Hepatocyte (in vitro differentiated cells): ENCODE results near the gene IFFO2. TPM values are rescaled to one million over a fixed set of nuclear protein-coding genes. Genes with fewer than 3 reads are reported as not detected.

ENCODE experiments used
- DNase-seq: peaks from one replicate; pipeline ENCODE4 v3.0.0-alpha.2; 2016; ENCODE audit warnings: low spot score
- H2AFZ ChIP-seq: fragments of 200-600 bp; sonication (generic); 2 replicates; pipeline ENCODE4 v1.6.0; 2016; ENCODE audit warnings: antibody characterized with exemption, mild to moderate bottlenecking
- H3K27ac ChIP-seq: fragments of 200-600 bp; sonication (generic); 2 replicates; pipeline ENCODE4 v1.5.1; 2016; ENCODE audit warnings: mild to moderate bottlenecking
- H3K27me3 ChIP-seq: fragments of 200-600 bp; sonication (generic); 2 replicates; pipeline ENCODE4 v1.6.1; 2016
- H3K36me3 ChIP-seq: fragments of 200-600 bp; sonication (generic); replicated peaks from 2 replicates; pipeline ENCODE4 v1.5.1; 2016; ENCODE audit warnings: low read depth; ENCODE audit not compliant: insufficient read depth
- H3K4me1 ChIP-seq: fragments of 200-600 bp; sonication (generic); 2 replicates; pipeline ENCODE4 v1.5.1; 2016; ENCODE audit warnings: mild to moderate bottlenecking, moderate library complexity; ENCODE audit not compliant: insufficient read depth
- H3K4me2 ChIP-seq: fragments of 200-600 bp; sonication (generic); 2 replicates; pipeline ENCODE4 v1.6.0; 2016
- H3K4me3 ChIP-seq: fragments of 200-600 bp; sonication (generic); 2 replicates; pipeline ENCODE4 v1.5.1; 2016; ENCODE audit warnings: mild to moderate bottlenecking
- H3K79me2 ChIP-seq: fragments of 200-600 bp; sonication (generic); 2 replicates; pipeline ENCODE4 v1.6.0; 2017; ENCODE audit warnings: mild to moderate bottlenecking
- H3K9me2 ChIP-seq: fragments of 200-600 bp; sonication (generic); replicated peaks from 2 replicates; pipeline ENCODE4 v1.6.0; 2017; ENCODE audit warnings: mild to moderate bottlenecking; ENCODE audit not compliant: insufficient read depth
- H3K9me3 ChIP-seq: fragments of 200-600 bp; sonication (generic); 2 replicates; pipeline ENCODE4 v1.5.1; 2016; ENCODE audit warnings: low read depth, mild to moderate bottlenecking
- H4K20me1 ChIP-seq: fragments of 200-600 bp; sonication (generic); 2 replicates; pipeline ENCODE4 v1.6.0; 2016; ENCODE audit warnings: mild to moderate bottlenecking; ENCODE audit not compliant: insufficient read depth, poor library complexity, severe bottlenecking
- EZH2 ChIP-seq: fragments of 200-600 bp; sonication (generic); IDR thresholded peaks from 2 replicates; pipeline ENCODE4 v1.6.1; 2016; ENCODE audit warnings: antibody characterized with exemption, mild to moderate bottlenecking, borderline replicate concordance
- EZH2phosphoT487 ChIP-seq: fragments of 200-600 bp; sonication (generic); IDR thresholded peaks from one replicate; pipeline ENCODE4 v1.6.1; 2018; ENCODE audit warnings: antibody characterized with exemption, mild to moderate bottlenecking, low read depth, moderate library complexity; ENCODE audit not compliant: unreplicated experiment, severe bottlenecking
- WGBS: methylation state at CpG from one replicate; pipeline ENCODE4 v1.1.6; 2016; ENCODE audit warnings: low lambda C conversion rate; ENCODE audit errors: missing lambda C conversion rate; 5-methylcytosine and 5-hydroxymethylcytosine counted together
- polyA plus RNA-seq: library from polyadenylated mRNA; unstranded; fragments of >200 nt; fragmentation: Nextera tagmentation; extraction: Ambion mirVana; gene quantifications from 2 replicates; pipeline ENCODE4 v1.2.1, GENCODE V29; 2016
- total RNA-seq: library from RNA; depleted of rRNA; stranded (reverse); fragments of >200 nt; gene quantifications from 2 replicates; pipeline ENCODE4 v1.2.3, GENCODE V29; 2014
- TF ChIP-seq, protein P1 (sequence below): fragments of 200-600 bp; sonication (generic); IDR thresholded peaks from 2 replicates; pipeline ENCODE4 v1.5.1; 2016; ENCODE audit warnings: antibody characterized with exemption, mild to moderate bottlenecking; ENCODE audit not compliant: poor library complexity

The IFFO2 gene
- total and polyA plus RNA-seq, 2 experiments from 2014 or later: 0.85 to 7.2 TPM

DNA sequence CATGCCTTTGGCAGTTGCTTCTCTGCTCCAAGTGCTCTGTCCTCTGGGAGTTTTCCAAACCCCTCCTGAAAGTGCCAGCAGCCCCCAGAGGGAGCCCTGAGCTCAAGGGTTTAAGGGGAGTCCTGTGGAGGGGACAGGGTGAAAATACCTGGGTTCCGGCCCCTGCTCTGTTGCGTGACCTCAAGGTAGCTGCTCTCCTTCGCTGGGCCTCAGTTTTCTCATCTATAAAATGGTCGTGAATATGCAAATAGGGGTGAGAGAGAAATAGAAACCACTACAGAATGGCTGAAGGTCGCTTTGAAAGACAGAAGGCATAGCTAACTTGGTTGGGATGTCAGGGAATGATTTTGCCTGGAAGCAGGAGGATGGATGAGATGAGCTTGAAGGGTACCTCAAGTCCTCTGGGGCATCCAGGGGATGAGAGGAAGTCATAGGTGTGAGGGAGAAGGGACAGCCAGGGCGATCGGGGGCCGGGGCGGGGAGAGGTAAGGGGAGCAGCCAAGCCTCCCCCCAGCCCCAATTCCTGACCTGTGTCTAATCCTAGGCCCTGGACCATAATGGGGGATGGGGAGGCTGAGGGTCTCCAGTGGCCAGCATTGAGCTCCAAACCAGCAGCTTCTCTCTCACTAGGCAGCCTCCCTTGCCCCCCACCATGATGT is 12.4 kb downstream of the IFFO2 start:
- WGBS: 95% methylated on average over 5 of the region's 9 CpGs
- H2AFZ ChIP-seq: no peak overlapping the region
- no peak overlapping the region for H3K4me2 ChIP-seq
- peaks cover 38% of the 10 kb centered on the region for H3K4me1 ChIP-seq
- TF ChIP-seq EZH2: no peak
- TF ChIP-seq, protein P1, sequence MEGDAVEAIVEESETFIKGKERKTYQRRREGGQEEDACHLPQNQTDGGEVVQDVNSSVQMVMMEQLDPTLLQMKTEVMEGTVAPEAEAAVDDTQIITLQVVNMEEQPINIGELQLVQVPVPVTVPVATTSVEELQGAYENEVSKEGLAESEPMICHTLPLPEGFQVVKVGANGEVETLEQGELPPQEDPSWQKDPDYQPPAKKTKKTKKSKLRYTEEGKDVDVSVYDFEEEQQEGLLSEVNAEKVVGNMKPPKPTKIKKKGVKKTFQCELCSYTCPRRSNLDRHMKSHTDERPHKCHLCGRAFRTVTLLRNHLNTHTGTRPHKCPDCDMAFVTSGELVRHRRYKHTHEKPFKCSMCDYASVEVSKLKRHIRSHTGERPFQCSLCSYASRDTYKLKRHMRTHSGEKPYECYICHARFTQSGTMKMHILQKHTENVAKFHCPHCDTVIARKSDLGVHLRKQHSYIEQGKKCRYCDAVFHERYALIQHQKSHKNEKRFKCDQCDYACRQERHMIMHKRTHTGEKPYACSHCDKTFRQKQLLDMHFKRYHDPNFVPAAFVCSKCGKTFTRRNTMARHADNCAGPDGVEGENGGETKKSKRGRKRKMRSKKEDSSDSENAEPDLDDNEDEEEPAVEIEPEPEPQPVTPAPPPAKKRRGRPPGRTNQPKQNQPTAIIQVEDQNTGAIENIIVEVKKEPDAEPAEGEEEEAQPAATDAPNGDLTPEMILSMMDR: no peak
- TF ChIP-seq EZH2phosphoT487: no peak
- no peak overlapping the region for H3K4me3 ChIP-seq
- H3K79me2 ChIP-seq: peaks cover 63% of the 10 kb centered on the region
- H3K27me3 ChIP-seq: no peaks in the 10 kb centered on the region
- H3K9me2 ChIP-seq: no peaks in the 10 kb centered on the region
- H3K36me3 ChIP-seq: no peaks in the 10 kb centered on the region
- no peaks in the 10 kb centered on the region for H3K9me3 ChIP-seq
- no peak for DNase-seq
- no peak overlapping the region for H3K27ac ChIP-seq
- H4K20me1 ChIP-seq: no peaks in the 10 kb centered on the region

DNA sequence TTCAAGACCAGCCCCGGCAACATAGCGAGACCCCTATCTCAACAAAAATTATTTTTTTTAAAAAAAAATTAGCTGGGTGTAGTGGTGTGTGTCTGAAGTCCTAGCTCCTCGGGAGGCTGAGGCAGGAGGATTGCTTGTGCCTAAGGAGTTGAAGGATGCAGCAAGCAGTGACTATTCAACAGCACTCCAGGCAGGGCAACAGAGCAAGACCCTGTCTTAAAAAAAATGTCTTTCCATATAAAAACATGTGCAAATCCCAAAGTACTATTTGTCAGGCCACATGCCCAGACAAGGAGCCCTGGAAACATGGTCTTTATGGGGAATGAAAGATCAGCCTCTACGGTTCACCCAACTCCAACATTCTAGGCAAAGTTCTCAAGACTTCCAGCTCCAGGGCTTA is 13.3 kb downstream of the IFFO2 start:
- H3K9me2 ChIP-seq: no peaks in the 10 kb centered on the region
- no peak for DNase-seq
- H4K20me1 ChIP-seq: no peaks in the 10 kb centered on the region
- H3K79me2 ChIP-seq: peaks cover 57% of the 10 kb centered on the region
- 93% methylated on average over 4 of the region's 4 CpGs for WGBS
- no peaks in the 10 kb centered on the region for H3K9me3 ChIP-seq
- H3K4me1 ChIP-seq: peaks cover 30% of the 10 kb centered on the region
- H3K27me3 ChIP-seq: no peaks in the 10 kb centered on the region
- no peak overlapping the region for H3K4me2 ChIP-seq
- H3K27ac ChIP-seq: no peak overlapping the region
- H2AFZ ChIP-seq: no peak overlapping the region
- TF ChIP-seq, protein P1: no peak
- TF ChIP-seq EZH2phosphoT487 (no peak), EZH2 (no peak)
- H3K4me3 ChIP-seq: no peak overlapping the region
- H3K36me3 ChIP-seq: no peaks in the 10 kb centered on the region

- 74% methylated on average over 4 of the region's 4 CpGs for WGBS
- Histone ChIP-seq H3K4me1 (peaks cover 25% of the 10 kb centered on the region), H3K4me3 (no peak overlapping the region), H3K9me3 (no peaks in the 10 kb centered on the region), H3K4me2 (no peak overlapping the region), H3K27ac (no peak overlapping the region), H2AFZ (no peak overlapping the region), H3K79me2 (peaks cover 49% of the 10 kb centered on the region), H4K20me1 (no peaks in the 10 kb centered on the region), H3K36me3 (no peaks in the 10 kb centered on the region), H3K27me3 (no peaks in the 10 kb centered on the region), H3K9me2 (no peaks in the 10 kb centered on the region)
- no peak for DNase-seq
- TF ChIP-seq EZH2phosphoT487 (no peak), EZH2 (no peak)
- TF ChIP-seq, protein P1: no peak
These were observed 14.1 kb downstream of the IFFO2 start for GRCh38 chr1:18942340-18942739.
